ENCODE data around the gene C1orf53.
"Not testable (repeated sequence)": the region's sequence is repeated elsewhere in the genome, so short reads cannot be mapped to it uniquely, and the experiment has no call there.

Gene C1orf53

DNA sequence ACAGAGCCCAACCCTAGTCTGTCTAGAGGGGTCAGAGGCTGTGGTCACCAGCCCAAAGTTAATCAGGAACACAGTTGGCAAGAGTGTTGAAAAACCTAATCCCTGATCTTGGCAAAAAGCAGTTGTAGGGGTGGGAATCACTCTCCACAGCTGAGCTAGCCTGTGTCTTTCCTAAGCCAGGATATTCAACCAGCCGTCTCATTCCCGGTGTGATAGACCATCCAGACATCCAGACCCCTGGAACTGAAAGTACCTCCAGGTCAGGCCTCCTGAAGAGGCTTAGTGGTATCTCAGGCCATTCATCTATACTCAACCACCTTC, 19.6 kb downstream of the C1orf53 start:
- no peak for DNase-seq

DNA sequence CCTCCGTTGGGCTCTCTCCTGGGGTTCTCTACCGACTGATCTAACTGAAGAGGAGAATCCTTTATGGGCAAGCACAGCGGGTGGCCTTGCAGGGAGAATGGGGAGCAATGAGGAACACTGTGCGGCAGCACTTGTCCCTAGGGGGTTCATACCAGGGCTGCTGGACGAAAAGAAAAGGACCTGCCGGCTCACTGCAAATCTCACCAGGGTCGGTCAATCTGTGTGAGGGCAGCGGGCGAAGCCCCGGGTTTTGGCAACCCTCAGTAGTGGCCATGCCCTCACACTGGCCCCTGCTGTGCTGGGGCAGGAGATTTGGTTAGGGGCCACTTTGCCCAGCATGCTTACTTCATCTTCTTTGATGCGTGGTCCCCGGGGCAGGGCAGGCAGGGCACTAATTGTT, 20.6 kb downstream of the C1orf53 start:
- no peak for DNase-seq

GRCh38 chr1:197924516-197925123, 22.2 kb downstream of the C1orf53 start:
- DNase-seq, result peak; percentile 17

DNA sequence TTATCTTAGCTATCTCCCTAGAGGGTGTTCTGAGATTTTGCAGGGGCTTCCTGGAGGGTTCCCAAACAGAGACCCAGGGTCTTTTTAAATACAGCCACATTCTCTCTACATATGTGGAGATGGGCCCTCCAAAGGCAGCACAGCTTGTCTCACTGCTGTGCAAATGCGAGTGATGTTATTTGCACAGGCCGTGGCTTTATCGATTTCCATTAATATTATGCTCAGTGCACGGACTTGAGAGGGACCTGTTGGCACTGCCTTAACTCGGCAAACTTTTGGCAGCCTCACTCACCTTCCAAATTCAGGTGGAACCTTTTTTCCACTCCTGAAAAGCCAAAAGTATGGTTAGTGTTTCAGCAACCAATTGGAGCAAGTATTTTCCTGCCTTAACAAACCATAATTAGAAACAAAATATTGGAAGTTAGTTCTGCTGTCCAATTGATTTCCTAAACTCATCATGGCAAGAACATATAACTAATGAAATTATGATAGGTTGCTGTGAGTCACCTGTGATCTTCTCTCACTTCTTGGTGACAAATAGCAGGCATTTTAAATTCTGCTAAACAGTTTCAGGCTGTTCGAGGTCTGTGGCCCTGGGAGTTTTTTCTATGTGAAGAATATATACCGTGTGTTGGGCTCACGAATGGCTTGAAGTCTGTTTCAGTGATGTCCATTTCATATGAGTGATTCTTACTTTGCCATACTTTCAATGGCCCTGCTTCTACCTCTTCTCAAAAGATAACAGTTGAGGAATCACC, 25.7 kb downstream of the C1orf53 start:
- no peak for DNase-seq

- DNase-seq, result no peak
Measured at GRCh38 chr1:197928849-197929336, 26.5 kb downstream of the C1orf53 start.

GRCh38 chr1:197933016-197933415, 30.6 kb downstream of the C1orf53 start:
- DNase-seq, result no peak

GRCh38 chr1:197933647-197934046, 31.2 kb downstream of the C1orf53 start:
- no peak for DNase-seq

GRCh38 chr1:197937381-197937780, 35.0 kb downstream of the C1orf53 start:
- DNase-seq, result no peak

GRCh38 chr1:197937892-197938291, 35.5 kb downstream of the C1orf53 start:
- no peak for DNase-seq

DNA sequence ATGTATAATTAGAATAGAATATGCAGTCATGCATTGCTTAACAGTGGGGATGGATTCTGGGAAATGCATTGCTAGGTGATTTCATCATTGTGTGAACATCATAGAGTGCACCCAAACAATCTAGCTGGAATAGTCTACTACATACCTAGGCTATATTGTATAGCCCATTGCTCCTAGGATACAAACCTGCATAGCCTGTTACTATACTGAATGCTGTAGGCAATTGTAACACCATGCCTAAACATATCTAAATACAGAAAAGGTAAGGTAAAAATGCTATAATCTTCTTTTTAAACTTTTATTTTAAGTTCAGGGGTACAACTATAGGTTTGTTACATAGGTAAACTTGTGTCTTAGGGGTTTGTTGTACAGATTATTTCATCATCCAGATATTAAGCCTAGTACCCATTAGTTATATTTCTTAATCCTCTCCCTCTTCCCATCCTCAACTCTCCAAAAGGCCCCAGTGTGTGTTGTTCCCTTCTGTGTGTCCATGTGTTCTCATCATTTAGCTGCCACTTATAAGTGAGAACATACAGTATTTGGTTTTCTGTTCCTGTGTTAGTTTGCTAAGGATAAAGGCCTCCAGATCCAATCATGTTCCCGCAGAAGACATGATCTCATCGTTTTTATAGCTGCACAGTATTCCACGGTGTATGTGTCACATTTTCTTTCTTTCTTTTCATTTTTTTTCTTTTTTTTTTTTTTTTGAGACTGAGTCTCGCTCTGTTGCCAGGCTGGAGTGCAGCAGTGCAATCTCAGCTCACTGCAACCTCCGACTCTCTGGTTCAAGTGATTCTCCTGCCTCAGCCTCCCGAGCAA, 36.9 kb downstream of the C1orf53 start:
- DNase-seq, result not testable (repeated sequence)

DNA sequence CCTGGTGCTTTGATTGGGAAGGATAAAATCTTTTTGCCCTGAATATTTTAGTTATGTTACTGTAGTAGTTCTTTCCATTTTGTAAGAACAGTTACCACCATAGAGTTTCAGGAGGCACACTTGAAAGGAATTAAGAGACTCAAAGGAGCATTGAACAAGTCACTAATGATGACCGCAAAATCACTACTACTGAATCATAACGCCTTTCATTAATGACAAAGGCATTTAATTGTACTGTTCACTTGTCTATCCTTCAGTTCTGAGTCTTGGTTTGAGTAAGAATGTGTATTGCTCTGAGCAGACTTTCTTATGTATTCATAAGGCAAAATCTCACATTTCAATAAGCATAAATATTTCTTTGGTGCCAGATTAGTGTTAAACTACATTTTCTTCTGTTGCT, 39.6 kb downstream of the C1orf53 start:
- DNase-seq, result no peak

DNA sequence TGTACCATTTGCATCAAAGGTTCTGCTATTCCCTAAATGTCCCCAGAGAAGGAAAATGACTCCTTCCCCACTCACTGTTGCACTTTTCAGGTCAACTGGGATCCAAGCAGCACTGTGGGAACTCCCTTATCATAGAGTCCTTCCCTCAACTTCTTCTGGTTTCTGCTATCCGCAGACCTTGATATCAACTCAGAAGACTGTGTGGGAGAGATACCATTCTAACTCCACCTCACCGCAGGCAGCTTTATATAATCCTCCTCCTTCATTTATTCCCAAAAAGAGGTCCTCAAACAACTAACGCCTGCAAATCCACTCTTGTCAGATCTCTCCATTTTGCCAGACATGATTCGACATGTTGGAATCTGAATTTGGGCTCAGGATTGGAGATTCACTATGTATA, 42.1 kb downstream of the C1orf53 start:
- no peak for DNase-seq

DNA sequence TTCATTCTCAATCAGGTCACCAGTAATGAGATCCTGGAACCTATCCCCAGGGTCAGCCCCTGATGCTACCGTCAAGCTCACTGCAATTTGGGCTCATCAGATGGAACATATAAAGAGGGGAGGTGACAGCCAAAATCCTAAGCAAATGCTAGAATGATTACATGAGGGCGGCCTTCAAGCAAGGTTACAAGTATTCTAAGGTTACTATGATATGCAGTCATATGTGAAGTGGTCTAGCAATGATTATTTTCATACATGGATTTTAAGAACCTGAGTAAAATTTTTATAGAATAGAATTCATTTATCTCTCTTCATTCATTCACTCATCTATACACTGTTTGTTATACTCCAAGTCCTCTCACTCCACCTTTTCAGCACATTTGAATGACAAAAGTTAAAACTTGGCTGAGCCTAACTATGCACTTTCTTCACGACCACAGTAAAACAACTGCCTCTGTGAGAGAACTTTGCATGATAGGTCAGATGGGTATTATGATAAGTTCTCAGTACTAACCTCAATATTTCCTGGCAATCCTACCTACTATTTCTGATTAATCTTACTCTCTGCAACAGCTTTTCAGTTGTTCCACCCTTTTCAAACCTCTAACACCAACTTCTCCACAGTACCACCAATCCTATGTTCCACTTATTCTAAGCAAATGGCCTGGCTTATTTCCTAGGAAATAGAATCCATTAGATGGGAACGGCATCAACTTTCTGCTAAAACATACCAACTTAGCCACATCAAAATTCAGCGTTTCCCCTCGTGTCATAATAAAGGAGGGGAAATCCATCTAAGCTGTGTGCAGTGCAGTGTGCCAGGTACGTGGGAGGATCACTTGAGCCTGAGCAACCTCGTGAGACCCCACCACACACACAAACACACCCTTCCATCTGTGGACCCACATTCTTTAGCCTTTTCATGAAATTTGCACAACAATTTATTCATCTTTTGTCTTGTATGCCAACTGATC, 46.8 kb downstream of the C1orf53 start:
- no peak for DNase-seq

GRCh38 chr1:197951089-197951488, 48.7 kb downstream of the C1orf53 start:
- no peak for DNase-seq

- no peak for DNase-seq
Measured at GRCh38 chr1:197951617-197952175, 49.3 kb downstream of the C1orf53 start.

DNA sequence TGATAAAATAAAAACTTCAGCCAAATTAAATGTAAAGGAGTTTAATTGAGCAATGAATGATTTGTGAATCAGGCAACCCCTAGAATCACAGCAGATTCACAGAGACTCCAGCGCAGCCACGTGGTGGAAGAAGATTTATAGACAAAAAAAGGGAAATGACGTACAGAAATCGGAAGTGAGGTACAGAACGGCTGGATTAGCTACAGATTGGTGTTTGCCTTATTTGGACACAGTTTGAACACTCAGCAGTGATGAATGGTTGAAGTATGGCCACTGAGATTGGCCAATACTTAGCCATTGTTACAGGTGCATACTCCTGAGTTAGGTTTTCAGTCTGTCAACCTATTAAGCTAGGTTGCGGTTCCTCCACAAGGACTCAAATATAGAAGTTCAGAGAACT, 51.0 kb downstream of the C1orf53 start:
- not testable (repeated sequence) for DNase-seq

GRCh38 chr1:197954718-197955418, 52.4 kb downstream of the C1orf53 start:
- no peak for DNase-seq

DNA sequence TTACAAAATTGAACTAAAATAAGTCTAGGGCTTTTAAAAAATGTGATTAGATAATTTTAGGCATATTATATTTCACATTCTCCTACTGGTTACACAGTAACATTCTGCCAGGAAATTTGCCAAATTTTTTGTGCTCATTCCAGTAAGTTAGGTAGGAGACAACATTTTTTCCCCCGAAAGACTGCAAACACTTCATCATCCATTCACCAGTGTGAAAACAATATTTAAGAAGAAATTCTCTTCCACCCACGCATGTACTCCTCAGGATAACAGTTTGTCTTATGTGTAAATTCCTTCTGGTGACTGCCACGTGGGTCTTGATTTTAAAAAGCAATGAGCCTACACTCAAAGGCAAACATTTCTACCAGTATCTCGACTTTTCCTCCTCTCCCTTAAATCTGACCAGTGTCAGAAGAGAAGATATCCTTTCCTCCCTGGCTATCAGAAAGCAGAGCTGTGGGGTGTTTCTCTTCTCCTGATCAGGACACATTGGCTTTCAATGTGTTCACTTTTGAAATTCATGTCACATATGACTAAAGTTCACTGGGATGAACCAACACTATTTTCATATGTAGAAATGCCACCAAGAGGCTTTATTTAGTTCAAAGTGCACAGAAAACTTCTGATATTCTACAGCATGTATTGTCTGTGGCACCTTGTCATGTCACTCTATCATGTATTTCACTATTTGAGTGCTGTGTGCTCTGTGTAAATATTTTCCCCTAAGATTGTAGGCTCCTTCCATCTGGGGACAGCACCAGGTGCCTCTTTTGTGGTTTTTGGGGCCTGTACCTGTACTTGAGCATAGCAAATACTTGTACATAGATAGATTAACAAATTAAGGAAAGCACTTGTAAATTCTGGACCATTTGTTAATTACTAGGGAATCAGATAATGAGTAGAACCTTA, 53.3 kb downstream of the C1orf53 start:
- no peak for DNase-seq
